Stimulated activated CD8-positive, alpha-beta memory T cell treated with anti-CD3 and anti-CD28 coated beads, Interleukin-2, amount 100 ng/mL, for 1 hour (primary cell): ENCODE data around the gene FAM107B.

ENCODE experiments used
- DNase-seq, 2 donors: peaks; one replicate each; pipeline ENCODE4 v3.0.0-alpha.2; 2020; ENCODE audit warnings: low read depth in 2 of 2

The FAM107B gene

GRCh38 chr10:14580671-14581332 lies 193.9 kb downstream of the FAM107B start:
- no peak for DNase-seq

DNA sequence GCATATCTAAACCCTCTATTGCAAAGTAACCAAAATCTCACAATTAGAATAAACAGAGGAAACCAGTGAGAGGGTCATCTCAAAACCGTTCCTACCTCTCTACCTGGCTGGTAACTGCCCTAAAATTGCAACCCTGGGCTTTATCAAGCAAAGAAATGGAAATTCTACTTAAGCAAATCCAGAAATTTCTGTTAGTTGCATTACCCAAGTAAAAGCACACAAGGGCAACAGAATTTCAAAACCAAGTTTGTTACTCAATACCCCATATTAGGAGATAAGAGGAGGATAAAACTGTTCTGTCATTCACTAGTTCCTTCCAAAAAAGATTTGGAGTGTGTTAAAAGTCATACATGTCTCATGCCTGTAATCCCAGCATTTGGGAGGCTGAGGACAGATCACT lies 195.3 kb downstream of the FAM107B start:
- DNase-seq: no peak

DNA sequence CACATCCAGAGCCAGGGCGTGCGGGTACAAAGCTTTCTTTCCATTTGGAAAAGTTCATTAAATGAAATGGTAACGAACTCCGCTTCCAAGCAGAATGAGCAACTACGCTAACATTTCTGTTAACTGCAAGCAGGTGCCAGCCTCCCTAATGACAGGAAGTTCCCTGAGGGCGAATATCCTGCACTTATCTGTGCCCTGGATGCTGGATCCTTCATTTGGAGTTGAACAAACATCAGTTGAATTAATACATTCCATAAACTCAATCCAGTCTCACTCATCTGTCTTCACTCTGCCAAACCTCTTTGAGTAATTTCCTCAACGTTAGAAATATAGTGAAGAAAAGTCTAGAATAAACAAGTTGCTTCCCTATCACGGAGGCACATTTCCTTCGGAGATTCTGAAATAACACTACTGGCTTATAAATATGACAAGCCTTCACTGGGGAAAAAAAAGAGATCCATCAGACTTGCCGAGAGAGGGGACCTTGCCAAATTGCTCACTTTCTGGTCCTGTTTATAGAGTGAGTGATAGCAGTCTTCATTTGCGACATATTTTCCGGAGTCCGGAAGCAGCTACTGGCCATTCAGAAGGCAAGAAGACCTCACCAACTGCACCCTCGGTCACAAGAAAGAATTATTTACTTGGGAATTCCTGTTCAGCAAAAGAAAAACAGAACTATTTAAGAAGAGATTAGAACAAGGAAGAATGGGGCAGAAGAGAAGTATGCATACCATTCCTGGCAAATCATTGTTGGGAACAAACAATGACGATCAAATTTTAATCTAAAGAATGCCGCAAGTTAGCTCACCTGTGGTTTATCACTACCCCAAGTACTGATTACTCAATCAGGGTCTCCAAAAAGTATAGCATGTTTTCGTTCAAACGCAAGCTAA lies 196.4 kb downstream of the FAM107B start:
- no peak for DNase-seq

- DNase-seq: no peak
Observed at GRCh38 chr10:14574885-14575284, 199.8 kb downstream of the FAM107B start.

GRCh38 chr10:14574291-14574690 lies 200.4 kb downstream of the FAM107B start:
- no peak for DNase-seq

GRCh38 chr10:14573666-14574261 lies 200.9 kb downstream of the FAM107B start:
- DNase-seq: no peak

DNA sequence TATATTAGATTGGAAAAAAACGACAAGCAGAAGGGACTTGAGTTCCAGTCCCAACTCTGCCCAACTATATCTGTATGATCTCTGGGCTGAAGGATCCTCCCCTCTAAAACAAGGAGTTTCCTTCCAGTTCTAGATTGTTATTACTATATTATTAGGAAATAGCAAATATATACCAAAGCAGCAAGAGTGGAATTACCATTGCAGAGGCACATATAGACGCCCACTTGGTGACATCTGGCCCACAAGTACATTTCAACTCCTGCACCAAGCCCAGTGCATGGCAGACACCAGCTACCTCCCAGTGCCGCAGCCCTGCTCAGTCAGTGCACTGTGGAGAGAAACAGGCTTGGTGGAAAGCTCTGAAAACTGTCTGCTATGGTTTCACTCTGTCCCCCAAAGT lies 201.9 kb downstream of the FAM107B start:
- DNase-seq: no peak

GRCh38 chr10:14571866-14572507 lies 202.7 kb downstream of the FAM107B start:
- no peak for DNase-seq

GRCh38 chr10:14570800-14571199 lies 203.9 kb downstream of the FAM107B start:
- no peak for DNase-seq

DNA sequence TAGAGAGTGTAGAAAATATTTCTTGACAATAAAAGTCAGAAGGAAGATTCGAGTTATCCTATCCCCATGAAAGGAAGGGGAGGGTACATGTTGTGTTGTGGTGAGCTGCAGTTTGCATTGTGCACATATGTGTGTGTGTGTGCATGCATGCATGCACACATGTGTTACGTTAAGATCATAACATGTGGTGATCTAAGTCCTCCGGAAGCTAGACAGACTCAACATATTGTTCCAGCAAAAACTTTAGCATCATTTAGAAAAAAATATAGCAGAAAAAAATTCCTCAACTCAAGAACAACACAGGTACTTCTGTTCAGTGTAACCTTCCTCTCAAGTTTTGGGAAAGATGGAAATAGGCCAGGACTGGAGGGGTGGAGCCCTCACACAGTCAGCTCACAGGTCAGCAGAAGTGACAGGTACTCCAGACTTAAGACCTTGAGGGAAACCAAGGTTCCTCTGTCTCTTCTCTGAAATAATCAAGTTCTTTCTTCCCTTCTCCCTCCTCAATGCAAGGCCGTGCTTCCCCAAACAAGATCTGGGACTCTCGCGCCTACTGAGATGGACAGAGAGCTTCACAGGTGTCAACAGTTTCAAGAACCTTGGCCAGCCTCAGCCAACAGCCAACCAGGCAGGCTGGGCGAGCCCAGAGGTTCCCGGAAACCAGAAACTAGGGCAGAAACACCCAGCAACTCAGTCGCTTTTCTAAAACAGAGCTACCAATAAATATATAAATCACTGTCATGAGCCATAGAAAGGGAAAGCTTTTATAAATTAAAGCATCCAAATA lies 205.2 kb downstream of the FAM107B start:
- no peak for DNase-seq

GRCh38 chr10:14567421-14567820 lies 207.3 kb downstream of the FAM107B start:
- no peak for DNase-seq

GRCh38 chr10:14566498-14566897 lies 208.2 kb downstream of the FAM107B start:
- DNase-seq: no peak

- DNase-seq: no peak
Observed at GRCh38 chr10:14565199-14565598, 209.5 kb downstream of the FAM107B start.

- no peak for DNase-seq
Observed at GRCh38 chr10:14564268-14564744, 210.4 kb downstream of the FAM107B start.

DNA sequence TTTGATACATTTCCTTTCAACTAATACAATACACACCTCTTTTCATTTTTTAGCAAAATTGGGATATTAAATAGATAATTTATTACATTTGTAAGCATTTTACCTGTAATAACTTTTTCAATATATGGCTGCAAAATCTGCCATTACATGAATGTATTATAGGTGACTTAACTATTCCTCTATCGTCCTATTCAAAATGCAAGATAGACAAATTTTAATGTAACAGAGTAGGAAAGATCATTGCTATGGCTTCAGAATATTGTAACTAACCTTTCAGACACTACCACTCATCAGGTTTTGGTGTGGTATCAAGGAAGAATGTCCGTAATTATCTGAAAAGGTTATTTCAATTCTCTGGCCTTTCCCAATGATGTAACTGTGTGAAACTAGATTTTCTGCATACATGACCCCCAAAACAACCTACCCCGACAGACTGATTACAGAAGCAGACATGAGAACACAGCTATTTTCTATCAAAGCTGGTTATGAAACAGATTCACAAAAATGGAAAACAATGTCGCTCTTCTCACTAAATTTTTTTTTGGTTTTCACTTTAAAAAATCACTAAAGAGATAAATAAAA lies 211.2 kb downstream of the FAM107B start:
- DNase-seq: no peak

- no peak for DNase-seq
Observed at GRCh38 chr10:14563076-14563336, 211.7 kb downstream of the FAM107B start.

- DNase-seq: no peak
Observed at GRCh38 chr10:14562218-14563075, 212.2 kb downstream of the FAM107B start.

DNA sequence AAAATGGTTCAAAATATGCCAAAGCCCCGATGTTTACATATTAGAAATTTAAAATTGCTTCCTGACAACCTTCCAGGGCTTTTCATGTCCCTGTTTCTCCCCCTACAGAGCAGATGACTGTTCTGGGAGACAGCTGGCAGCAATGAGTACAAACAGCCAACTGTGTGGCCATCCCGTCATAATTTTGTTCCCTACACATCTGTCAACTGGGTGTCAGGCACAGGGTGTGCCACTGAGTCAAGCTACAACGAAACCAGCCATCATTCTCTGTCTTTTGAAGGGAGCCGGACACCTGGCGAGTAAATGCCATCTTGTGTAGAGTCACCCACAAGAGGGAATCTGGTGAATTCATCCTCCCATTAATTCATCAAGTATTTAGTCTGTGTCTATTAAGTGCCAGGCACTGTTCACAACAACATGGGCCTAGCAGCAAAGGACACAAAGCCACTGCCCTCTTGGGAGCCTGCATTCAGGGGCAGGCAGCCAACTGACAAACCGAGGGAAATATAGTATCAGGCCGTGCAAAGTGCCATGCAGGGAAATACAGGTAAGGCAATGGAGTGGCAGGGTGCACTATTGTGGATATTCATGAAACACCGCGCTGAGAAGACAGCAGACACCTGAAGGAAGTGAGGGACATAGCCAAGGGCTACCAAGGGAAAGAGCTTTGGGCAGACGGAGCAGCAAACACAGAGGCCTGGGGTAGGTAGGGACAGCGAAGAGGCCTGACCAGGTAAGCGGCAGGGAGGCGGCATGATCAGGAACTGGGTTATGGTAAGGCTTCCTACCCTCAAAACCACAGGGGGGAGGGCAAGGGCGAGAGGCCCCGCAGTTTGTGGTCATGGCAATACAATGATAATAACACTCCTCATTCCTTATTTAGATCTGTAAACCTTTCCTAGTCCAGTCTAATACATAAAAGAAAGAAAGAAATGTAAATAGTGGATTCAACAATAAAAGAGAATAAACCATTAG lies 213.6 kb downstream of the FAM107B start:
- no peak for DNase-seq

- DNase-seq: no peak
Observed at GRCh38 chr10:14560274-14560673, 214.4 kb downstream of the FAM107B start.
